GM21390 (cell line): ENCODE results near the gene FAM177B.

Source experiments
- ATAC-seq: cut with Tn5 transposase; IDR thresholded peaks from one replicate; pipeline ENCODE4 v1.9.1; 2021; ENCODE audit not compliant: unreplicated experiment

The FAM177B gene

GRCh38 chr1:222784916-222785315, 47.9 kb downstream of the FAM177B start:
- ATAC-seq, result no peak

DNA sequence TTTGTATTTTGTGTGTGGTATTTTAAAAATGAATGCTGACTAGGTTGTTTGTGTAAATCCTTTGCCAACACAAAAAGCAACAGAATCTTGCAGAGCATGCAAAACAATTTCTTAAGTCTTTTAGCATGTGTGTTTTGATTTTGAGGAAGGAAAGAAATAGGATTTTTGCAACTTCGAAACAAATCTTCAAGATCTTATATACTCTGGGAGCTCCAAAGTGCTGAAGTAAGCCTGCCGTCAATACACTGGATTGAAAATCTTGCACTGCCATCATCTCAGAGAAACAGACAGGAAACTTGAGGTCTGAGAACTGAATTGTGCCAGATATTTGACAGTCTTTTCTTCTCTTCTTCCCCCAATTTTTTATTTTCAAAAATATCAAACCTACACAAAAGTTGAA, 48.5 kb downstream of the FAM177B start:
- no peak for ATAC-seq

DNA sequence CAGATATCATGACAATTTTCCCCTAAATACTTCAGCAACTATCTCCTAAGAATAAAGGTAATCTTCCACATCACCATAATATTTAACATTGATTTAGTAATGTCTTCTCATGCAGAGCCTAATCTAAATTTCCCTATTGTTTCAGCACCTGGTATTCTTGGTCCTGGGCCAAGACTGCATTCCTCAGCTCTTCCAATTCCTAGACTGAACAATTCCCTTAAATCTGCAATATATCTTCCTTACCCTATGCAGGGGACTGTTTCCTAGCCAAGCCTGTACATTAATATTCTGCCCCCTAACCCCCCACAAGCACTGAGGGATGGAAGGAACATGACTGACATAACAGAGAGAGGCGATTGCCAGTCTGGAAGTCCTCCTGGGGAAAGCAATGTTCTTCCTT, 49.1 kb downstream of the FAM177B start:
- no peak for ATAC-seq

- ATAC-seq, result no peak
Measured at GRCh38 chr1:222787729-222788128, 50.7 kb downstream of the FAM177B start.

DNA sequence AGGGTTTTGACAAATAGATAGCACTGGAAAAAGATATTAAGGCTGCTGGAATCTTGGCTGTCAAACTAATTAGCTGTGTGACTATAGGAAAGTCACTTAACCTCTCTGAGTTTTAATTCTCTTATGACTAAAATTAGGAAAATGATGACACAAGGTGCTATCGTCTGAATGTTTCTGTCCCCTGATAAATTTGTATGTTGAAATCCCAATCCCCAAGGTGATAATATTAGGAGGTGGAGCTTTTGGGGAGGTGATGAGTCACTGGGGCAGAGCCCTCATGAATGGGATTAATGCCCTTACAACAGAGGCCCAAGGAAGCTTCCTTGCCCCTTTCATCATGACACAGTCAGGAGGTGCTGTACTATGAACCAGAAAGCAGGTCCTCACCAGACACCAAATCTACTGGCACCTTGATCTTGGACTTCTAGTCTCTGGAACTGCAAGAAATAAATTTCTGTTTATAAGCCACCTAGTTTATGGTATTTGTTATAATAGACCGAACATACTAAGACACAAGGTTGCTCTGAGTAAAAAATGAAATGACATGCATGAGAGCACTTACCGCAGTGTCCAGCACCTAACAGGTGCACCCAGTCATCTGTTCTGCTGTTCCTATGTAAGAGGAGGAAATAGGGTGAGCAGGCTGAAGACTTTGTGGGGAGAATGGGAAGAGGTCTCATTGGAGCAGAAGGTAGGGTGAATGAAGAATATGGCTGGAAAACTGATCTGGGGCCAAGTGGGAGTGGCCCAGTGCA, 51.6 kb downstream of the FAM177B start:
- ATAC-seq, result peak; percentile 72

DNA sequence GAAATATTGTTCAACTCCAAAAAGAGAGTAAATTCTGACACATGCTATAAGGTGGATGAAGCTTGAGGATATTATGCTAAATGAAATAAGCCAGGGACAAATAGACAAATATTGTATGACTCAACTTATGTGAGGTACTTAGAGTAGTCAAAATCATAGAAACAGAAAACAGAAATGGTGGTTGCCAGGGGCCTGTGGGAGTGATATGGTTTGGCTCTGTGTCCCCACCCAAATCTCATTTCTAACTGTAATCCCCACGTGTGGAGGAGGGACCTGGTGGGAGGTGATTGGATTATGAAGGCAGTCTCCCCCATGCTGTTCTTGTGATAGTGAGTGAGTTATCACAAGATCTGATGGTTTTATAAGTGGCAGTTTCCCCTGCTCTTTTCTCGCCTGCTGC, 53.1 kb downstream of the FAM177B start:
- ATAC-seq, result no peak

DNA sequence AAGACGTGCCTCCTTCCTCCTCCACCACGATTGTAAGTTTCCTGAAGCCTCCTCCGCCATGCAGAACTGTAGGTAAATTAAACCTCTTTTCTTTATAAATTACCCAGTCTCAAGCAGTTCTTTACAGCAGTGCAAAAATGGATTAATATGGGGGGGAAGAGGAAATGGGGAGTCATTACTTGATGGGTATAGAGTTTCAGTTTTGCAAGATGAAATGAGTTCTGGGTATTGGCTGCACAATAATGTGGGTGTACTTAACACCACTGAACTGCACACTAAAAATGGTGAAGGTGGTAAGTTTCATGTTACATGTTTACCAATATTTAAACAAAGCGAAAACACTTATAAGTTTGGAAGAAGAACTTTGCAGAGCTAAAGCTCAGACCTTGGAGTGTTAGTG, 53.5 kb downstream of the FAM177B start:
- ATAC-seq, result no peak

- ATAC-seq, result no peak
Measured at GRCh38 chr1:222791006-222791710, 54.2 kb downstream of the FAM177B start.

DNA sequence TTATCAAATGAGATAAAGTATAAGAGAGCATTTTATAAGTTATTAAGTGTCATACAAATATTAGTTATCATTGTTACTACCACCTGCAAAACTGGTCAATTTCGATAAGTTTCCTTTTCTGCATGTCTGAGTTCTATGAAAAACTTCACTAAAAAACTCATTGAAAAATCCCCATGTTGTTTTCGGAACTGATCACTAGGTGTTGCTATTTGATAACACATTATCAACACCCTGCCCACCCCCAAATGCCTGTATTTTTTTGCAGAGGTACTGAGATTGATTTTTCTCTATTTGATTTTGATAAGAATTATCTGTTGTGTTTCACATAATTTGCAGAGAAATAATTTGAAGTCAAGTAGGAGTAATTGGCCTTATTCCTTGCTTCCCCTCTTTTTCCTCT, 55.7 kb downstream of the FAM177B start:
- ATAC-seq, result no peak

GRCh38 chr1:222794656-222795474, 57.9 kb downstream of the FAM177B start:
- ATAC-seq, result no peak

GRCh38 chr1:222798116-222798515, 61.1 kb downstream of the FAM177B start:
- ATAC-seq, result no peak

DNA sequence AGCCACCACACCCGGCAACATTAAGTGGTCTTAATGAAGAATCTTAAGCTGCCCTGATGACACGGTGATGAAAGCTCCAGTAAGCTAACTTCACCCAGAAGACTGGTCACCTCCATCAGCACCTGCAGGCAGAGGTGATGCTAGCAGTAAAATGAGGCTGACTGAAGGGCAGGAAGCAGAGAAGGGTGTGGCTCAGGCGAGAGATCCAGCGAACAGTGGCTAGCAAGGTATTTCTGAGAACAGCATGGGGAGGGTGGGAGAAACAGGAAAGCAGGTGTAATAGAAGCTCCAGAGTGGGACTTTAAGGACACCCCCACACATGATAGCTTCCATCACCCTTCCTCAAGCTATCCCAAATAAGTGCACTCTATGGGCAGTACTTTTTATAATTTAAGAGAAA, 62.0 kb downstream of the FAM177B start:
- ATAC-seq, result no peak
